Ovary (tissue), 9 donors: ENCODE results near the gene SF3A1. TPM values are rescaled to one million over a fixed set of nuclear protein-coding genes. Genes with fewer than 3 reads are reported as not detected.

Experiments used
- DNase-seq, 5 donors: peaks; one replicate each; pipeline ENCODE4 v3.0.0-alpha.2; 2019 to 2020
- H3K27ac ChIP-seq, 2 donors: fragments of 200-600 bp; one replicate each; pipeline versions ENCODE4 v1.5.1 to v1.8.0; 2019 to 2022
- H3K27me3 ChIP-seq: fragments of 200-600 bp; one replicate; pipeline ENCODE4 v1.8.0; 2022
- H3K36me3 ChIP-seq: fragments of 200-600 bp; sonication (generic); one replicate; pipeline ENCODE4 v1.5.1; 2019
- H3K4me1 ChIP-seq: one replicate; pipeline ENCODE4 v1.8.1; 2013; ENCODE audit warnings: mild to moderate bottlenecking, moderate library complexity; ENCODE audit not compliant: insufficient read depth
- H3K4me3 ChIP-seq: fragments of 200-600 bp; sonication (generic); one replicate; pipeline ENCODE4 v1.5.1; 2017
- H3K9me3 ChIP-seq, 2 donors: fragments of 200-600 bp in 1 of 2; sonication (generic) in 1 of 2; one replicate each; pipeline versions ENCODE4 v1.5.1 to v1.8.1; 2013 to 2019; ENCODE audit warnings: mild to moderate bottlenecking in 1 of 2, moderate library complexity in 1 of 2
- CTCF ChIP-seq, 3 donors: fragments of 450-650 bp in 2 of 3; fragments of 200-600 bp in 1 of 3; IDR thresholded peaks; one replicate each; pipeline versions ENCODE4 v1.5.1 to v1.8.0; 2016 to 2022; ENCODE audit warnings: antibody characterized with exemption in 3 of 3, mild to moderate bottlenecking in 1 of 3
- EP300 ChIP-seq: sonication (generic); formaldehyde crosslinking; IDR thresholded peaks from one replicate; pipeline ENCODE4 v1.6.1; 2017; ENCODE audit warnings: antibody characterized with exemption
- POLR2A ChIP-seq: fragments of 450-650 bp; IDR thresholded peaks from one replicate; pipeline ENCODE4 v1.6.1; 2017; ENCODE audit warnings: antibody characterized with exemption, mild to moderate bottlenecking, moderate library complexity
- WGBS, 3 donors: extraction: QIAGEN DNeasy Blood & Tissue Kit in 1 of 3; methylation state at CpG; one replicate each; pipeline versions ENCODE4 v1.1.5 to v1.1.7; 2013 to 2017; 5-methylcytosine and 5-hydroxymethylcytosine counted together
- intact Hi-C, 4 donors: fragments of 100-400 bp; cut with DNase I; formaldehyde crosslinking; loops; one replicate each; pipeline versions ENCODE4 v1.11.0 to v1.15.1; 2022 to 2023
- polyA plus RNA-seq, 2 donors: library from polyadenylated mRNA; stranded (reverse); fragments of 200-250 nt in 1 of 2; fragments of 350-450 nt in 1 of 2; fragmentation: Illumina TruSeq in 1 of 2; extraction: RNeasy Lipid Tissue Mini Kit (QIAGEN cat#74804) in 1 of 2; gene quantifications; one replicate each; pipeline ENCODE4 v1.2.3, GENCODE V29; 2013 to 2014
- total RNA-seq, 7 donors: library from RNA; depleted of rRNA in 2 of 7; stranded (reverse); fragments of >200 nt in 2 of 7; fragmentation: NEBNext Ultra II Directional in 3 of 7; extraction: Animal tissue kit (Norgen Biotek cat#: 25700) in 3 of 7; gene quantifications; one replicate each; pipeline versions ENCODE4 v1.1.0 to v1.2.4, GENCODE V29; 2016 to 2023
- donor health status: DM: no; HTN: no; CAD: no; lungs with moderate emphysema.
- donor health status: DM: no; HTN: no; CAD: no.
- donor health status: Bipolar disorder and iron deficiency.
- donor health status: DM: yes; HTN: yes; CAD: no.
- donor health status: DM: no; HTN: no; CAD: no.
- donor health status: DM: yes; HTN: yes; CAD: no.

Gene SF3A1
- total and polyA plus RNA-seq, 9 donors: 36.4 to 211 (median 152) TPM

GRCh38 chr22:30284666-30285065 is 72.0 kb downstream of the SF3A1 start:
- WGBS, 3 donors: 88 to 91% (median 89%) methylated on average over 4 of the region's 4 CpGs
- intact Hi-C loops: loop anchor here in 1 of 4 donors (5.0 kb wide), 1 partner anchor 103 kb away; the partner anchor contains the start of gene RNF215

GRCh38 chr22:30284172-30284571 is 72.5 kb downstream of the SF3A1 start:
- intact Hi-C loops: no loop called here
- 87 to 90% (median 89%) methylated on average over 9 of the region's 9 CpGs for WGBS, 3 donors
- no peak for DNase-seq
- TF ChIP-seq POLR2A: no peak
- TF ChIP-seq EP300: no peak
- no peak for TF ChIP-seq CTCF (IDR thresholded peaks at IDR 0.05)
- Histone ChIP-seq H3K9me3 (no peaks in the 10 kb centered on the region), H3K4me1 (peaks cover 2% of the 10 kb centered on the region), H3K4me3 (no peak overlapping the region), H3K27ac (no peak overlapping the region), H3K36me3 (no peaks in the 10 kb centered on the region), H3K27me3 (no peaks in the 10 kb centered on the region)

More at GRCh38 chr22:30284666-30285065, 72.0 kb downstream of the SF3A1 start:
- no peaks in the 10 kb centered on the region for H3K27me3 ChIP-seq
- DNase-seq: no peak
- H3K9me3 ChIP-seq: no peaks in the 10 kb centered on the region
- no peaks in the 10 kb centered on the region for H3K36me3 ChIP-seq
- H3K4me1 ChIP-seq: peaks cover 2% of the 10 kb centered on the region
- TF ChIP-seq POLR2A (no peak), CTCF (IDR thresholded peaks at IDR 0.05) (no peak), EP300 (no peak)
- H3K27ac ChIP-seq: no peak overlapping the region
- H3K4me3 ChIP-seq: no peak overlapping the region

- H3K36me3 ChIP-seq: no peaks in the 10 kb centered on the region
- H3K4me1 ChIP-seq: peaks cover 2% of the 10 kb centered on the region
- no peak overlapping the region for H3K4me3 ChIP-seq
- H3K9me3 ChIP-seq: no peaks in the 10 kb centered on the region
- H3K27me3 ChIP-seq: no peaks in the 10 kb centered on the region
- WGBS, 3 donors: 86 to 96% (median 86%) methylated on average over 4 of the region's 4 CpGs
- no peak for DNase-seq
- no peak overlapping the region for H3K27ac ChIP-seq
- intact Hi-C loops: no loop called here
- TF ChIP-seq POLR2A (no peak), EP300 (no peak), CTCF (IDR thresholded peaks at IDR 0.05) (no peak)
Measured at GRCh38 chr22:30283342-30283741, 73.4 kb downstream of the SF3A1 start.

- DNase-seq: no peak
- 79 to 86% (median 82%) methylated on average over 7 of the region's 7 CpGs for WGBS, 3 donors
- intact Hi-C loops: no loop called here
- Histone ChIP-seq H3K36me3 (no peaks in the 10 kb centered on the region), H3K27ac (no peak overlapping the region), H3K4me1 (peaks cover 2% of the 10 kb centered on the region), H3K4me3 (no peak overlapping the region), H3K9me3 (no peaks in the 10 kb centered on the region), H3K27me3 (no peaks in the 10 kb centered on the region)
- no peak for TF ChIP-seq POLR2A
- no peak for TF ChIP-seq EP300
- TF ChIP-seq CTCF (IDR thresholded peaks at IDR 0.05): no peak
Measured at GRCh38 chr22:30282616-30283046, 74.1 kb downstream of the SF3A1 start.

Other genes with a start within 250 kb of the SF3A1 start
- gene LIF, start 110.1 kb downstream of the SF3A1 start, total RNA-seq: 1 to 10 TPM in 5 of 7 donors, under 1 TPM in 2; 0.35 to 8.3 (median 1.9) TPM
- gene LIF, start 110.1 kb downstream of the SF3A1 start, polyA plus RNA-seq: 1 to 10 TPM; 1.1 to 3.1 TPM
- gene OSM, start 90.0 kb downstream of the SF3A1 start, total RNA-seq: 1 to 10 TPM in 4 of 7 donors, under 1 TPM in 2, not detected in 1; 0.73 to 4.5 (median 1.2) TPM
- gene OSM, start 90.0 kb downstream of the SF3A1 start, polyA plus RNA-seq: under 1 TPM in 1 of 2 donors, not detected in 1; 0.46 TPM
- gene CASTOR1, start 67.4 kb downstream of the SF3A1 start, total RNA-seq: 10 to 100 TPM; 11.0 to 31.2 (median 20.6) TPM
- 10 to 100 TPM in 1 of 2 donors, 1 to 10 TPM in 1; 3.1 to 22.0 TPM for gene CASTOR1, start 67.4 kb downstream of the SF3A1 start, polyA plus RNA-seq
- gene TBC1D10A, start 30.0 kb downstream of the SF3A1 start, total RNA-seq: 10 to 100 TPM; 19.6 to 39.3 (median 30.7) TPM
- gene TBC1D10A, start 30.0 kb downstream of the SF3A1 start, polyA plus RNA-seq: 10 to 100 TPM in 1 of 2 donors, 1 to 10 TPM in 1; 6.1 to 28.1 TPM
- gene CCDC157, start 113 bp upstream of the SF3A1 start, total RNA-seq: 10 to 100 TPM in 1 of 7 donors, 1 to 10 TPM in 6; 2.0 to 28.0 (median 2.7) TPM
- 1 to 10 TPM in 1 of 2 donors, under 1 TPM in 1; 0.60 to 1.8 TPM for gene CCDC157, start 113 bp upstream of the SF3A1 start, polyA plus RNA-seq
- gene RNF215, start 30.5 kb upstream of the SF3A1 start, total RNA-seq: 10 to 100 TPM in 5 of 7 donors, 1 to 10 TPM in 2; 6.1 to 26.1 (median 15.4) TPM
- 10 to 100 TPM in 1 of 2 donors, 1 to 10 TPM in 1; 2.9 to 13.6 TPM for gene RNF215, start 30.5 kb upstream of the SF3A1 start, polyA plus RNA-seq
- gene SEC14L2, start 40.1 kb upstream of the SF3A1 start, total RNA-seq: 10 to 100 TPM in 3 of 7 donors, 1 to 10 TPM in 4; 3.0 to 14.3 (median 9.0) TPM
- gene SEC14L2, start 40.1 kb upstream of the SF3A1 start, polyA plus RNA-seq: 1 to 10 TPM; 2.5 to 8.2 TPM
- gene MTFP1, start 68.9 kb upstream of the SF3A1 start, total RNA-seq: 10 to 100 TPM in 1 of 7 donors, 1 to 10 TPM in 6; 1.7 to 10.9 (median 7.1) TPM
- 1 to 10 TPM; 3.8 to 4.0 TPM for gene MTFP1, start 68.9 kb upstream of the SF3A1 start, polyA plus RNA-seq
- gene SEC14L3, start 115.1 kb upstream of the SF3A1 start, total RNA-seq: not detected
- not detected for gene SEC14L3, start 115.1 kb upstream of the SF3A1 start, polyA plus RNA-seq
- under 1 TPM in 5 of 7 donors, not detected in 2; 0.12 to 0.32 (median 0.23) TPM for gene SEC14L4, start 148.8 kb upstream of the SF3A1 start, total RNA-seq
- under 1 TPM; 0.15 to 0.19 TPM for gene SEC14L4, start 148.8 kb upstream of the SF3A1 start, polyA plus RNA-seq
- 1 to 10 TPM in 5 of 7 donors, under 1 TPM in 2; 0.92 to 2.8 (median 2.0) TPM for gene SEC14L6, start 189.8 kb upstream of the SF3A1 start, total RNA-seq
- 1 to 10 TPM; 1.0 to 1.7 TPM for gene SEC14L6, start 189.8 kb upstream of the SF3A1 start, polyA plus RNA-seq
- 1 to 10 TPM; 1.1 to 4.1 (median 1.9) TPM for gene GAL3ST1, start 217.8 kb upstream of the SF3A1 start, total RNA-seq
- 1 to 10 TPM in 1 of 2 donors, not detected in 1; 1.9 TPM for gene GAL3ST1, start 217.8 kb upstream of the SF3A1 start, polyA plus RNA-seq
- 10 to 100 TPM; 29.0 to 82.3 (median 63.7) TPM for gene PES1, start 235.0 kb upstream of the SF3A1 start, total RNA-seq
- 10 to 100 TPM; 50.1 to 62.5 TPM for gene PES1, start 235.0 kb upstream of the SF3A1 start, polyA plus RNA-seq